Esophagus muscularis mucosa (tissue), 4 donors: ENCODE results near the gene KCNQ1.

Experiments used
- CTCF ChIP-seq, 3 experiments: fragments of 200-600 bp in 2 of 3; fragments of 450-650 bp in 1 of 3; sonication (generic) in 2 of 3; IDR thresholded peaks; one replicate each; pipeline ENCODE4 v1.5.1; 2017 to 2019; ENCODE audit warnings: antibody characterized with exemption in 3 of 3, mild to moderate bottlenecking in 2 of 3, moderate library complexity in 1 of 3
- EP300 ChIP-seq: sonication (generic); formaldehyde crosslinking; IDR thresholded peaks from one replicate; pipeline ENCODE4 v1.6.1; 2017; ENCODE audit warnings: antibody characterized with exemption
- POLR2A ChIP-seq: fragments of 450-650 bp; IDR thresholded peaks from one replicate; pipeline ENCODE4 v1.6.1; 2017; ENCODE audit warnings: antibody characterized with exemption, moderate library complexity, mild to moderate bottlenecking, low read depth
- POLR2AphosphoS5 ChIP-seq, 2 donors: sonication (generic); formaldehyde crosslinking; IDR thresholded peaks; one replicate each; pipeline ENCODE4 v1.6.1; 2017; ENCODE audit warnings: antibody characterized with exemption in 2 of 2

GRCh38 chr11:2675540-2675939 is 230.7 kb downstream of the KCNQ1 start:
- TF ChIP-seq EP300 (no peak), CTCF (IDR thresholded peaks at IDR 0.05) (no peak), POLR2AphosphoS5 (IDR thresholded peaks at IDR 0.05) (no peak), POLR2A (no peak)
